Hepatocyte (in vitro differentiated cells): ENCODE measurements around the gene ABCA1.

Experiments
- CTCF ChIP-seq: fragments of 200-600 bp; sonication (generic); IDR thresholded peaks from 2 replicates; pipeline ENCODE4 v1.5.1; 2016; ENCODE audit warnings: antibody characterized with exemption, mild to moderate bottlenecking; ENCODE audit not compliant: poor library complexity
- EZH2 ChIP-seq: fragments of 200-600 bp; sonication (generic); IDR thresholded peaks from 2 replicates; pipeline ENCODE4 v1.6.1; 2016; ENCODE audit warnings: antibody characterized with exemption, mild to moderate bottlenecking, borderline replicate concordance
- EZH2phosphoT487 ChIP-seq: fragments of 200-600 bp; sonication (generic); IDR thresholded peaks from one replicate; pipeline ENCODE4 v1.6.1; 2018; ENCODE audit warnings: antibody characterized with exemption, mild to moderate bottlenecking, low read depth, moderate library complexity; ENCODE audit not compliant: unreplicated experiment, severe bottlenecking

GRCh38 chr9:104931256-104931655 is 3.3 kb upstream of the ABCA1 start:
- no peak for TF ChIP-seq CTCF
- no peak for TF ChIP-seq EZH2
- no peak for TF ChIP-seq EZH2phosphoT487
